Measurements from ENCODE around the gene KCTD16.

DNA sequence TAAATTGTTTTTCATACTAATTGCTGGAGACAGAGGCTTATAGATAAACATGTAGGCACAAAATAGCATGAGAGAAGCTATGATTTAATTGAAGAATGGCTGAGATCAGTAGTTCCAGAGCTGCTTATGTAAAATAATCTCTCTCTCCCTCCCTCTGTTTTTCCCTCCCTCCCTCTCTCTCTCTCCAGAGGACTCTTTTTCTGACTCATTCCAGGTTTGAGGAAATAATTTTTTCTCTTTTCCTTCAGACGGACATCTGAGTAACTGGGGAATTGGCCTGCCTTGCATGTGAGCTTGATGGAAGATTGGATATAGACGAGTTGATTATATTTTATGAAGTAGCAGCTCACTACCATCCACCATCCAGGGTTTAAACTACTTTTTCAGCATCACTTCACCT, 35.5 kb downstream of the KCTD16 start:
- TF ChIP-seq, protein P1, sequence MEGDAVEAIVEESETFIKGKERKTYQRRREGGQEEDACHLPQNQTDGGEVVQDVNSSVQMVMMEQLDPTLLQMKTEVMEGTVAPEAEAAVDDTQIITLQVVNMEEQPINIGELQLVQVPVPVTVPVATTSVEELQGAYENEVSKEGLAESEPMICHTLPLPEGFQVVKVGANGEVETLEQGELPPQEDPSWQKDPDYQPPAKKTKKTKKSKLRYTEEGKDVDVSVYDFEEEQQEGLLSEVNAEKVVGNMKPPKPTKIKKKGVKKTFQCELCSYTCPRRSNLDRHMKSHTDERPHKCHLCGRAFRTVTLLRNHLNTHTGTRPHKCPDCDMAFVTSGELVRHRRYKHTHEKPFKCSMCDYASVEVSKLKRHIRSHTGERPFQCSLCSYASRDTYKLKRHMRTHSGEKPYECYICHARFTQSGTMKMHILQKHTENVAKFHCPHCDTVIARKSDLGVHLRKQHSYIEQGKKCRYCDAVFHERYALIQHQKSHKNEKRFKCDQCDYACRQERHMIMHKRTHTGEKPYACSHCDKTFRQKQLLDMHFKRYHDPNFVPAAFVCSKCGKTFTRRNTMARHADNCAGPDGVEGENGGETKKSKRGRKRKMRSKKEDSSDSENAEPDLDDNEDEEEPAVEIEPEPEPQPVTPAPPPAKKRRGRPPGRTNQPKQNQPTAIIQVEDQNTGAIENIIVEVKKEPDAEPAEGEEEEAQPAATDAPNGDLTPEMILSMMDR (IDR thresholded peaks at IDR 0.05; ENCODE audit: insufficient read depth, low read depth, low read length): no peak
- TF ChIP-seq EZH2 (IDR thresholded peaks at IDR 0.05; ENCODE audit: insufficient read depth, low read length): no peak
